Measurements from ENCODE around the gene EMILIN2.
"Not testable (repeated sequence)": the region's sequence is repeated elsewhere in the genome, so short reads cannot be mapped to it uniquely, and the experiment has no call there.

Gene EMILIN2

GRCh38 chr18:2900684-2901422 lies 54.0 kb downstream of the EMILIN2 start:
- DNase-seq (ENCODE audit: low spot score) = no peak

DNA sequence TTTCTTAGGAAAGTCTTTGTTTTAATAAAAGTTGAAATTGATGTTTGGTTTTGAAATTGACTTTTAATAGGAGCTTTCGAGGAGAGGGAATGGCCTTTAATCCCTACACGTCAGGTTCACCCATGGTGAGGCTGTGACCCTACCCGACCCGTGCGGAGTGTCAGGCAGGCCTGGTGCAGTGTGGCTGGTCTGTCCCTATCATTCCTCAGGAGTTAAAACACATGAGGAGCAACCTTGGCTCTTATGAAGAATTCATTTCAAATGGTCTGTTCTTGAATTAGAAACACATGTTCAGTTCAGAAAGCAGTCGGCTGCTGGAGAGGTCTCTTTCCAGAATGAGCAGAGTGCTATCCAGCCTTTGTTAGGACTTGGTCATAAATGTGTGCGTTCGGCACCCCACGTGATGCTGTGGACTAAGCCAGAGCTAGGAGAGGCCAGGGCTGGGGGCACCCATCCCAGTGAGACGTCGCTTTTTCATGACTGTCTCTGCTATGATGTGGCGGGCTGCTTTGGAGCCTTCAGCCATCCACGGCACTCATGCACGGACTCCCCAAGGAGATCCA lies 54.7 kb downstream of the EMILIN2 start:
- DNase-seq (ENCODE audit: low spot score) = no peak

DNA sequence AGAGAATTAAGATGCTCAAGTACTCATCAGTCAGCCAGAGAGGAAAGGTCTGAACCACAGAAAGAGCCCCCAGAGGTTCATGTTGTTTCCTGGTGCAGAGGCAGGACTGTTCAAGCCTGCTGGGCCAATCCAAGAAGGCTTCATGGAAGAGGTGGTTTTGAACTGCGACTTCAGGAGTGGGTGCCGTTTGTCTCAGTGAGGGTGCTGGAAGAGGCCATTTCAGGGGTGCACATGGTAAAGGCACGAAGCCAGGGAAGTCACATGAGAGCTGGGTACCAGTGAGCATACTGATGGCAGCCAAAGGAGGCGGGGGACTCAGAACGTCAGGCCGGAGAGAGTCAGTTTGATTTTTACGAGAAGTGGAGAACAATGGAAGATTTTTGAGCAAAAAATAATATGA lies 55.5 kb downstream of the EMILIN2 start:
- no peak for DNase-seq (ENCODE audit: low spot score)

DNA sequence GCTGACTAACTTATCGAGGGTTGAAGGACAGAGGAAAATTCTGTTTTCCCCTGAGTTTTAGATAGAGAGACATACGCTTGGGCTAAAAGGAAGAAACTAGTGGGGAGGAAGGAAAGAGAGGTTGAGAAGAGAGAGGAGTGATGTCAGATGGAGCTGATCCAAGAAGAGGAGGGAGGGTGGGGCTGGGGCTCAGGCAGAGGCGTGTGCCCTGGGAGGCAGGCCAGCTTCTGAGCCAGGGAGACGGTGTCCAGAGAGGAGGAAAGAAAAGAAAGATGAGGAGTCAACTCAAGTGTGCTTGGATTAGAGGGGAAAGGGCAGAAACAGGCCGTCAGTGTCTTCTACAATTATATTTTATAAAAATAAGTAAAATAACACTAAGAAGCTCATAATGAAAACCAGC lies 56.2 kb downstream of the EMILIN2 start:
- DNase-seq (ENCODE audit: low spot score) = no peak

DNA sequence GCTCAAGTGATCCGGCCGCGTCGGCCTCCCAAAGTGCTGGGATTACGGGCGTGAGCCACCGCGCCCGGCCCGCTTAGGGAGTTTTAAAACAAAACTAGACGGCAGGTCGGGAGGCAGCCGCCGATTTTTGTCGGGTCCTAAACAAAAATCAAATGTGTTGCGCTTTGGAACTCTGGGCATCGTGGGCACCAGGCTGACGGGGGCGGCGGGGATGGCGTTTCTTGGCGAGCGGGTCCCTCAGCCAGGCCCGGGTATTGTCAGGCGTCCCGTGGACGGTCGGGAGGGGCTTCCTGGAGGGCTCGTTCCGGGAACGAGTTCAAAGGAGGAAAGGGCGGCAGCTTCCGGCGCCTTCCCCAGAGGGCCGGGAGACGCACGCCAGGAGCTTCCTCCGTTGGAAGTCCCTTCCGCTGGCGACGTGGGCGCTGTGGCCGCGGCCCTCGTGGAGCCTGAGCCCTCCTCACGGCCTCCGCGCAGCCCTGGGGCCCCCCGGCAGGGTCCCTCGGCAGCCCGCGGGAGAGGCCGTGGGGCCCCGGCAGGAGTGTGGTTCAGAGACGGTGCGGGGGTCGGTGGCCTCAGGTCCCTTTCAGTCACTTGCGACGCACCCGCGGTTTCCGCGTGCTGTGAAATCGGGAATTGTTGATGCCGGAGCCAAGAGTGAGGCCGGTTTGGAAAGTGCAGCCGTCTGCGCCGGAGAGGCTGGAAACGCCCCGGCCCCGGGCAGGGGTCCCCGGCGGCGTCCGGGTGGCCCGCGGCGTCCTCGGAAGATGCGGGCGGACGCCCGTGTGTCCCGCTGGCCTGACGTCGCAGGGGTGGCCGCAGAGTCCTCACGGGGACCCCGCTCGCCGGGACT lies 59.3 kb downstream of the EMILIN2 start:
- DNase-seq (ENCODE audit: low spot score) = peak; percentile 81

DNA sequence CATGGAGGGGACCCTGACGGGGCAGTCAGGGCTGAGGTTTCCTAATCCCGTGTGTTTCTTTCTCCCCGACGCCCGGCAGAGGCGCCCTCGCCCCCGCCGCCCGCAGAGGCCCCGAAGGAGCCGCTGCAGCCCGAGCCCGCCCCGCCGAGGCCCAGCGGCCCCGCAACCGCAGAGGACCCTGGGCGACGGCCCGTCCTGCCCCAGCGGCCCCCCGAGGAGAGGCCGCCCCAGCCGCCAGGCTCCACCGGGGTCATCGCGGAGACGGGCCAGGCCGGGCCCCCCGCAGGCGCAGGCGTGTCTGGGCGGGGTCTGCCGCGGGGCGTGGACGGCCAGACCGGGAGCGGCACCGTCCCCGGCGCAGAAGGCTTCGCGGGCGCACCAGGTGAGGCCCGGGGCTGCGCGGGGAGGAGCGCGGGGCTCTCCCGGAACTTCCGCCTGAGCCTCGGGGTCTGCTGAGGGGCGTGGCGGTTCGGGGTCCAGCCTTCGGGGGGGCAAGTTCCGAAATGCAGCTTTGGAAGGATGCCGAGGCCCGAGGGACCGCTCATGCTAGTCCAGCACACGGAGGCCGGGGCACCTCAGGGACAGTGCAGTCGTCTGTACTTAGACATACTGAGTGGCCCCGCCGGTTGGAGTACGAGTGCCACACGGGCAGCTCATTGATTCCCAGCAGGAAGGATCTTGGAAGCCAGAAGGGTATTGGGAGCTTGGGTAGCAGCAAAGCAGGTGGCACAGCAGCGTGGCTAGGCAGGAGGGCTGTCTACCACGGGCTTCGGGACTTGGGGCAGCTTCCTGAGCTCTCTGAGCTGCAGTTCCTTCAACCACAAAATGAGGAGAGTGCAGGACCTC lies 60.1 kb downstream of the EMILIN2 start:
- DNase-seq (ENCODE audit: low spot score) = peak; percentile 88

GRCh38 chr18:2907550-2908135 lies 60.8 kb downstream of the EMILIN2 start:
- DNase-seq (ENCODE audit: low spot score) = no peak

- DNase-seq (ENCODE audit: low spot score) = no peak
Measured at GRCh38 chr18:2908166-2908945, 61.5 kb downstream of the EMILIN2 start.

GRCh38 chr18:2908946-2909335 lies 62.1 kb downstream of the EMILIN2 start:
- DNase-seq (ENCODE audit: low spot score) = no peak

DNA sequence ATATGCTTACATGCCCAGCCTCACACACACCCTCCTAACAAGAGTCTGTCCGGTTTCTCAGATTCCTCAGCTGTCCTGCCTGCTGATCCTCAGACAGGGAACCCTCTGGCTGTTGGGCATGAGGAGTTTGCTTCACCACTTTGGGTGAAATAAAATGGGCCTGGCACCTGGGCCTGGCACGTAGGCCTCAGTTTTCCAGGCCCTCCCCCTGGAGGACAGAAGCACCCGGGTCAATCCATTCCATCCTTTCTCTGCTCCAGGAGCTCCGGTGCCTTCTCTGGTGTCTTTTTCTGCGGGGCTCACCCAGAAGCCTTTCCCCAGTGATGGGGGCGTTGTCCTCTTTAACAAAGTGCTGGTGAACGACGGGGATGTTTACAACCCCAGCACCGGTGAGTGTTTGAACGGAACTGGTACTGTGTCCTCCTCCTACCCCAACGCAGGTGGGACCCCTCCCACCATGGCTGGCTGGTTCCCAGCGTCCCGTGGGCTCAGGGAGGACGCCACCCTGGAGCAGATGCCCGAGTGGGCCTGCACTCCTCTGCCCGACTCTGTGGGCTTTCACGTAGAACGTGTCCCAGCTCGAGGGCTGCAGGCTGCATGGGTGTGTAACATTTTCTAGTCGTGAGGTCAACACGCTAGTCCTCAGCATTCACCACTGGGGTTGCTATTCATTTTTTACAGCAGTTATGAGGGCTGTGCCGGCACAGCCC lies 62.8 kb downstream of the EMILIN2 start:
- DNase-seq (ENCODE audit: low spot score) = no peak

- no peak for DNase-seq (ENCODE audit: low spot score)
Measured at GRCh38 chr18:2910261-2910660, 63.5 kb downstream of the EMILIN2 start.

GRCh38 chr18:2910751-2911425 lies 64.1 kb downstream of the EMILIN2 start:
- DNase-seq (ENCODE audit: low spot score) = no peak

DNA sequence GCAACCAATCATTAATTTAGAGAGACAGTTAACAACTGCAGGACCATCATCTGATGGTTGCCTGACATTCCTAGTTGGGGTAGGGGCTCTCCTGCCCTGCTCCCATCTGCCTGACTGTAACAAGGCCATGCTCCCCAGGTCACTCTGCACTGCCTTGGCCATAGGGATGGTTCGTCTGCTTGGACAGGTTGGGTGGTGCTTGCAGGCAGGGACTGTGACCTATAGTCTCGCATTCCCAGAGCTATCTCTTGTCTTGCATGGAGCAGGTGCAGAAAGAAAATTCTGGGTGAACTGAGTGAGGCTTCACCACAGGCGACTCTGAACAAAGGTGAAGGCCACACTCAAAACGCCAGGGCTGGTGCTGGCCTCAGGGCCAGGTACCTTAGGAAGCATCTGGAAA lies 64.7 kb downstream of the EMILIN2 start:
- no peak for DNase-seq (ENCODE audit: low spot score)

DNA sequence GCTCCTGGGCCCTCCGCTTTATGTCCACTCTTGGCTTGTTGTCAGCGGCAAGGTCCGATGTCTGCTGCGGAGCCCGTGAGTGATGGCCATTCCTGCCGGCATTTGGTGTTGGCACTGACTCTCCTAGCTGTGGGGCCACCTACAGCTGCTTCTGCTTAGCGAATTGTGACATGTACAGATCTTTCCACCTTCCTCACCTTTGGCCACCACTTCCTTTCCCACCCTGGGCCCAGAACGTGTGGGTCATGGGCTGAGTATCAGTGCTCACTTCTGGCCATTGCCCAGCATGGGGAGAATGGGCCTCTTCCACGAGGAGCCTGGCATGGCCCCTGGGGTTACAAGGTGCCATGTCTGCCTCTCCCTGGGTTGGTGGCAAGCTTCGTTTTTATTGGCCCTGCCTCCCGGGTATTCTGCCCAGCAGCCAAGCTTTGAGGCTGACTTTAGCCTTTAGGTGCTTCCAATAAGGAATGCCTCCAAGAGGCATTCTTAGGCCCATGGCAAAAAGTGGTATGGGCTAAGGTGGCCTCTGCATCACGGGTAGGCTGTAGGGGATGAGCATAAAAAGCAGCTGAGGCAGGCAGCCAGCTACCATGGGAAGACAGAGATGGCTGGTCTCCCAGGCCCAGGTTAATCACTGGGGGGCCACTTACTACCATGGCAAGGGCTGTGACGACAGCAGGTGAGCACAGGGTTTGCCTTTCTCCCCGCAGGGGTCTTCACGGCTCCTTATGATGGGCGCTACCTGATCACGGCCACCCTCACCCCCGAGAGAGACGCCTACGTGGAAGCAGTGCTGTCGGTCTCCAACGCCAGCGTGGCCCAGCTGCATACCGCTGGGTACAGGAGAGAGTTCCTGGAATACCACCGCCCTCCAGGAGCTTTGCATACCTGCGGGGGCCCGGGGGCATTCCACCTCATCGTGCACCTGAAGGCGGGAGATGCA lies 65.8 kb downstream of the EMILIN2 start:
- DNase-seq (ENCODE audit: low spot score) = no peak

DNA sequence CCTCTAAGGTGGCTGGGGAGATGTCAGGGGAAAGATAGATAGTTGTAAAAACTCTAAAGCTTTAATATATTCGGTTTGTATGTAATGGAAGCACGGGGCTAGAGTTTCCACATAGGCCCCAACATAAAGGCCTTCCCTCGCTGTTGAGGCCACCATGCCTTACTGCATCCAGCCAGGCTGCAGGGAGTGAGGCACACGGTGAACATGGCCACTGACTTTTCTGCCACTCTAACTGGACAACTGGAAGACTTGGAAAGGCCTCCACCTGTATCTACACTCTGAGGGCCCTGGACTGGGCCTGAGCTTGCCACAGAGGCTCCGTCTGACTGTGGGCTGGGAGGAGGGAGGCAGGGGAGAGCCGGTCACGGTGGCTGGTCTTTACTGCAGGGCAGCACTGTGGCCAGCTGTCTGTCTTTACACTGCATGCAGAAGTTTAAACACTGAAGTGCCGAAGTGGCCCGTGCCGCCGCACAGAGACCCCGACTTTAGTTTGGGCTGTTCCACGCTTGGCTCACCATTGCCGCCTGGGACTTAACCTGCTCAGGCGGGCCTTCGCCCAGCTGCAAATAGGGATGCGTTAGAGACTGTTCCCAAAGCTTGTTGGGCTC lies 66.7 kb downstream of the EMILIN2 start:
- DNase-seq (ENCODE audit: low spot score) = no peak

DNA sequence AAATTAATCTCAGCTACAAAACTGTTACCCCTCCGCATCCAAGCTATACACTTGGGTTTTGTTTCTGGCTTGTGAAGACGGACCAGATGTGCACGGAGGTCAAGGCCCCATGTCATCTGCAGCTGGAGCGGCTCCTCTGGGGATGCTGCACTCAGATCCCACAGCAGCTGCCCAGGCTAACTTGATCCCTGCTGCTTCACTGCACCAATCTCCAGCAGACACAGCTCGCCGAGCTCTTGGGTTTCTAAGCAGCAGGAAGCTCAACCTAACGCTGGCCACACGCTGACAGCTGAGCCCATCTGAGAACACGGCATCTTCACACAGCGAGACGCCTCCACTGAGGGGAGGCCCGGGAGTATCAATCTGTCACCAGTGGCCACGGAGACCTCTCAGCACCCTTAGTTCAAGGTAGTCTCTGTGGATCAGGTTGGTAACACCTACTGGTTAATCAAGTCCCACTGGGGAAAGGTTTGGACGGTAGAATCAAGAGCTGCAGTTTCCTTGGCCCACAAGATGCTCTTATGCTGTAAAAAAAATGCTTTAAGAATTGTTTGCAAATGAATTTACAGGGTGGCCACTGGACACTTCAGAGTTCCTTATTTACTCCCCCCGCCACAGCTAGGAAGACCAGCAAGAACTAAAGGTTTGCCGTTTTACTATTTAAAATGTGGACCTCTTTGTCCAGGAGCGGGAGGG lies 67.5 kb downstream of the EMILIN2 start:
- DNase-seq (ENCODE audit: low spot score) = no peak

- DNase-seq (ENCODE audit: low spot score) = no peak
Measured at GRCh38 chr18:2914881-2915240, 68.1 kb downstream of the EMILIN2 start.

DNA sequence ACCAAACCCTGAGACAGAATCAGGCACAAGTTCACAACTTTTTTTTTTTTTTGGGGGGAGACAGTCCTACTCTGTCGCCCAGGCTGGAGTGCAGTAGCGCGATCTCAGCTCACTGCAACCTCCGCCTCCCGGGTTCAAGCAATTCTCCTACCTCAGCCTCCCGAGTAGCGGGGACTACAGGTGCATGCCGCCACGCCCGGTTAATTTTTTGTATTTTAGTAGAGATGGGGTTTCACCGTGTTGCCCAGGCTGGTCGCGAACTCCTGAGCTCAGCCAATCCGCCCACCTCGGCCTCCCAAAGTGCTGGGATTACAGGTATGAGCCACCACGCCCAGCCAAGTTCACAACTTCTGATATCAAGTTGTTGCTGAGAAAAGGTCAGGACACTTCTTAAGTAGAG lies 68.7 kb downstream of the EMILIN2 start:
- not testable (repeated sequence) for DNase-seq (ENCODE audit: low spot score)
